Measurements from ENCODE around the gene VRK2.

Gene VRK2

DNA sequence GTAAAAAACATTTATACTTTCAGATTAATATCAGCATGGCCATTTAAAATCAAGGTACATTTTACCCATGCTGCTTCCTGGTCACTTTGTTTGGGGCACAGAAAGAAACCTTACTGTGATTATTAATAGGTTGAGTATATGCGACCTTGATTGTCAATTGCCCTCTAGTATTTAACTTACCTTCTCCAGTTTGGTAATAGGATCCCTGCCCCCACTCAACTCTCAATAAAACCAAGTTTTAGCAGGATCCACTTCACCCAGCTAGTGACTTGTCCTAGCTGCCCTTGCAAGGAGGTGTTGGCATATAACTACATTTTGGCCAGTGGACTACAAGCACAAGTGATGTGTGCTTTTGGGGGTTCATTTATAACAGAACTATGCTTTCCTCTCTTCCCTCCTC is 160.2 kb downstream of the VRK2 start:
- TF ChIP-seq, protein P1, sequence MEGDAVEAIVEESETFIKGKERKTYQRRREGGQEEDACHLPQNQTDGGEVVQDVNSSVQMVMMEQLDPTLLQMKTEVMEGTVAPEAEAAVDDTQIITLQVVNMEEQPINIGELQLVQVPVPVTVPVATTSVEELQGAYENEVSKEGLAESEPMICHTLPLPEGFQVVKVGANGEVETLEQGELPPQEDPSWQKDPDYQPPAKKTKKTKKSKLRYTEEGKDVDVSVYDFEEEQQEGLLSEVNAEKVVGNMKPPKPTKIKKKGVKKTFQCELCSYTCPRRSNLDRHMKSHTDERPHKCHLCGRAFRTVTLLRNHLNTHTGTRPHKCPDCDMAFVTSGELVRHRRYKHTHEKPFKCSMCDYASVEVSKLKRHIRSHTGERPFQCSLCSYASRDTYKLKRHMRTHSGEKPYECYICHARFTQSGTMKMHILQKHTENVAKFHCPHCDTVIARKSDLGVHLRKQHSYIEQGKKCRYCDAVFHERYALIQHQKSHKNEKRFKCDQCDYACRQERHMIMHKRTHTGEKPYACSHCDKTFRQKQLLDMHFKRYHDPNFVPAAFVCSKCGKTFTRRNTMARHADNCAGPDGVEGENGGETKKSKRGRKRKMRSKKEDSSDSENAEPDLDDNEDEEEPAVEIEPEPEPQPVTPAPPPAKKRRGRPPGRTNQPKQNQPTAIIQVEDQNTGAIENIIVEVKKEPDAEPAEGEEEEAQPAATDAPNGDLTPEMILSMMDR (IDR thresholded peaks at IDR 0.05; ENCODE audit: borderline replicate concordance, control extremely low read depth, extremely low read depth, insufficient read depth, missing control alignments) = no peak
- in situ Hi-C loops (cut with MboI; ENCODE audit: low sequenced_read_pairs, unreplicated experiment) = no loop called here
- DNase-seq (ENCODE audit: low spot score) = no peak

DNA sequence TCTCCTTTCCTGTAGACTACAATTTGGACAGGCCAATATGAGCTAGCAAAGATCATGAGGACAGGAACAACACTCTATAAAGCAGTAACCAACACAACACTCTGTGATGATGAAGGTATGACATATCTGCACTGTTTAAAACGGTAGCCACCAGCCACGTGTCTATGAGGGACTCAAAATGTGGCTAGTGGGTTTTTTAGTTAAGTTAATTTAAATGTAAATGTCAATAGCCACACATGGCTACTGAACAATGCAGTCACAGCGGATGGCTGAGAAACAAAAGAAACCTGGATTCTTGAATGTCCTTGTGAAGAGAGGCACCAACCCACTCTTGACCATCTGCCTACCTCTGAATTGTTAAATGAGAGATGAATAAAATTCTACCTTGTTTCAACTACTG is 160.6 kb downstream of the VRK2 start:
- in situ Hi-C loops (cut with MboI; ENCODE audit: low sequenced_read_pairs, unreplicated experiment) = no loop called here
- DNase-seq (ENCODE audit: low spot score) = no peak

More for the DNA sequence above, 160.6 kb downstream of the VRK2 start:
- TF ChIP-seq, protein P1 (IDR thresholded peaks at IDR 0.05; ENCODE audit: borderline replicate concordance, control extremely low read depth, extremely low read depth, insufficient read depth, missing control alignments) = no peak

Measured in GM13976 (cell line).